Measurements from ENCODE around the gene DNAJC16.
A peak's percentile ranks its signal among the peaks of the same experiment; 100 is the strongest.
"Not testable (repeated sequence)": the region's sequence is repeated elsewhere in the genome, so short reads cannot be mapped to it uniquely, and the experiment has no call there.

Gene DNAJC16

DNA sequence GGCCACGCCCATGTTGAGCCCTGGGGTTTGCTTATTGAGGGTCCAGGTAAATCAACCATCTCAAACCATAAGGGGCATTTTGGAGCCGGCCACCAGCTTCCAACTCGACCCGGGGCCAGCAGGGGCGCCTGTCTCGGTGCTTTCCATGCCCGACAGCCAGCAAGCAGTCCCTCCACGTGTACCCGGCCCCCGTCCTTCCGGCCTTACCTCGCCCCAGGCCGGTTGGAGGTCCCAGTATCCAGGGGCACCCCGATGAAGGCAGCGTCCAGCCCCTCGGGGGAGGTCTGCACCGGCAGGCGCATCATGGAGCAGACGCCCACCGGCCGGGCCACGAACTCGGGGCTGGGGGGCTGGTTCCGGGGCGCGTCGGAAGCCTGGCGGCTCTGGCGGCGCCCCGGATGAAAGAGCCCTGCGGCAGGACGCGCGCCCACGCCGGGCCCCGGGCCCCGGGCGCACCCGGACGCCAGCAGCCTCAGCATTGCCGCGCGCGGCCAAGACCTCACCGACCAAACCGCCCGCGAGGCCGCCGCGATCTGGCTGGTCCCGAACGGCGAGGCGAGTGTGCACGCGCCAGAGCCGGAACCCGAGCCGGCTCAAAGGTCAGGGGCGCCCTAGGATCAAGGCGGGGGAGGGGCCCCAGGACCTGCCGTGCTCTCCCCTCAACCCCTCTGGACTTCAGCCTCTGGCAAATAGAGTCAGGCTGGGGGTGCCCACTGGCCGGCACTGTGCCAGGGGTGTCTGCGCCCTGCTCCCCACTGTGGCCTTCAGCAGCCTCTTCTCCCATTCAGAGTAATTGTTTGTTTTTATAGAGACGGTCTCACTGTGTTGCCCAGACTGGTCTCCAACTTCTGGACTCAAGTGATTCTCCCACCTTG, 58.1 kb downstream of the DNAJC16 start, which contains the start of gene AGMAT:
Gene AGMAT, minus strand, starts transcription at position 563 of the 875 bp plus-strand sequence. Its CDS starts 84 bp downstream, at position 479.
- peak; percentile 17 to 61 (median 32) for DNase-seq

DNA sequence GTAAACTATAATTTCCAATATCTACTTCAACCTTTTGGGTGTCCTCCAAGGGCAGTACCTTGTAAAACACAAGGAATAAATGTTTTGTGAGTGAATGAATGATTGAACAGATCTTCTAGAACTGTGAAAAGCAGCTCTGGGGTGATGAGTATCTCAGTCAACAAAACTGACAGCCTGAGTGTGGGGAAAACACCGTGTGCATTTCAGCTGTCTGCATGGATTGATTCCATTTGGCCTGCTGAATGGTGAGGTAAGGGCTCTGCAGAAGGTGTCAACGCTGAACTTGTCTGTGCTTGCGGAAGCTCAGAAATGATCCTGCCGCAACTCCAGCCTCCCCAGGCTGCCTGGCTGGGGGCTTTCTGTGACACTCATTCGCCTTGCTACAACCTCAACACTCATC, 65.6 kb downstream of the DNAJC16 start:
- no peak for DNase-seq

DNA sequence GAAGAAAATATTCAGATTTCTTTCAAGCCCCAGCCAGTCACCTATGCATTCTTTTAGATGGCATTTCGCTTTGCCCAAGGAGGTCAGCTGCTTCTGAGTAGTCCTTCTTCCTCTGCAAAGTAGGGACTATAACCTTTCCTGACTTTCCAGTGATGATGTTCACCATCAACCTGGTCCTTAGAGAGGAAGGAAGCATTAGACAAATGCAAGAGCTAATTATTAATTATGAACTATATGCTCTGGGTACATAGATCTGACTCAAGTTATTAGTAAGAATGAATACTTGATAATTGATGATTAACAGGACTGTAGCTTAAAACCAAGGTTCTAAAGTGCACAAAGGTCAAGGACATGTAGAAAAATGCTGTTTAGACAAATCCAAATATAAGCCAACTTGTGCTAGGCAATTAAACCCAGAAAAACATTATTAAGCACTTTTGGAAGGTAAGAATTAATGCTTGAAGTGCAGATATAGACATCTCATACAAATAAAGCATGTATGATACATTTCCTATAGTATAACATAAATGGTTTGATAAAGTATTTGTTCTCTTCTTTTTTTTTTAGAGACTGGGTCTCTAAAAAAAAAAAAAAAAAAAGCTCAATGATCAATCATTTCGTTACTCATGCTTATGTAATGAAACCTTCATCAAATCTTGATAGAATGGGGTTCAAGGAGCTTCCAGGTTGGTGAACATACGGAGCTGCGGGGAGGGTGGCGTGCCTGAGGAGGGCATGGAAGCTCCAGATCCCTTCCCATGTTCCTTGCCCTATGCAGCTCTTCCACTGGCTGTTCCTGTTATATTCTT, 69.4 kb downstream of the DNAJC16 start:
- DNase-seq: no peak

DNA sequence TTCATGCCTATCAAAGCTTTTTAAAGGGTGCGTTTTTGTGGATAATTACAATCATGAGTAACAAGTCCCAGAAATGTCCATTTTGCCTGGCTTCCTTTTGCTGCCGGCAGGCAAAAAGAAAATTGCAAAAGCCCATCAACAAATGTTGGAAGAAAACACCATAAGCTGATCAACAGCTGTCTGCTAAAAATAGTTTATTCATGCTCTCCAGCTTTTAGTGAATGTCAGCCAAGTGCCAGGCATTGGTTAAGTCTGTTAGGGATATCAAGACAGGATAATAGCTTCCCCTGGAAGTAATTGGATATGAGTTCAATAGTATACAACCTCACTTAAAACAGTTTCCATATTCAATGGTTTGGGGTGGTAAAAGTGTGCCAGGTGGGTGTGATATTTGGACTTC, 71.8 kb downstream of the DNAJC16 start:
- no peak for DNase-seq

DNA sequence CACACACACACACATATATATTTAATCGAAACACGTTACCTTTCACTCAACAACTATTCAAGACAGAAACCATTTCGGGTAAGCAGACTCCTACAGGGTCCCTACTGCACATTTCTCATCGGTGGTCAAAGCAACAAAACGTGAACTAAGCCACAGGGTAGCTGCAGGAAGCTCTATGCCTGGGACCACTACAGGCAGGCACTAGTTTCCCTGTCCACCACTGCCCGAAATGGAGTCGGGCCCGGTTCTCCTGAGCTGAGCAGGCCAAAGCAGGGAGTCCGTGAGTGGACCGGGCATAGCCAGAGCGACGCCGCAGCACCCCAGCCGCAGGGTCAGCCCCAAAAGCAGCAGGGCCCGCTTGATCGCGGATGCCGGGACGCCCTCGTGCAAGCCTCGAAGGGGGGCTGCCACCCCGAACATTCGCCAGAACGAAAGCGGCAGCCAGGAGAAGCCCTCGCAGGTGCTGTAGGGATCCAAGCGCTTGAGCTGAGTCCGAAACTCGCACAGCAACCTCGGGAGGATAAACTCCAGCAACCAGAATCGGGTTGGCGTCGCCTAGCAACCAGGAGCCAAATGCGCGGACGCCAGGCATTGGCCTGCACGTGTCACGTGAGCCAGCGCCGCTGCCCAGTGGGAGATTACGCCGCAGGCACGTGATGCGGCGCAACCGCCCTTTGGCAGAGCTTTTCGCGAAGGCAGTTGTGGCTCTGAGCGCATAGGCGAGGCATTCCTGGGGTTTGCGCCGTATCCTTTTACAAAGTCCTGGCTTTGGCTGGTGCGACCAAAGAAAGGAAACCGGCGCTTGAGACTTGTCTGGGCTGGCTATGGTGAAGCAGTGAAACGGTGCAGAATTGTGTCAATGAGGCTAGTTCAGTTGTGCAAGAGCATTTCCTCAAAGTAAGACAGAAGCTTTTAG, 76.7 kb downstream of the DNAJC16 start:
- DNase-seq: peak; percentile 65 to 88 (median 74)

DNA sequence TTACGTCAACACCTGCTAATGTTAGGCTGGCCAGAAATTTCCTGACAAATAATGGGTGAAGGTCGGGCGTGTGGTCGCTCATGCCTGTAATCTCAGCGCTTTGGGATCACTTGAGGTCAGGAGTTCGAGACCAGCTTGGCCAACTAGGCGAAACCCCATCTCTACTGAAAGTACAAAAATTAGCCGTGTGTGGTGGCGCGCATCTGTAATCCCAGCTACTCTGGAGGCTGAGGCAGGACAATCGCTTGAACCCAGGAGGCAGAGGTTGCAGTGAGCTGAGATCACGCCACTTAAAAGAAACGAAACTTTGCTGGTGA, 77.3 kb downstream of the DNAJC16 start:
- DNase-seq: not testable (repeated sequence)

DNA sequence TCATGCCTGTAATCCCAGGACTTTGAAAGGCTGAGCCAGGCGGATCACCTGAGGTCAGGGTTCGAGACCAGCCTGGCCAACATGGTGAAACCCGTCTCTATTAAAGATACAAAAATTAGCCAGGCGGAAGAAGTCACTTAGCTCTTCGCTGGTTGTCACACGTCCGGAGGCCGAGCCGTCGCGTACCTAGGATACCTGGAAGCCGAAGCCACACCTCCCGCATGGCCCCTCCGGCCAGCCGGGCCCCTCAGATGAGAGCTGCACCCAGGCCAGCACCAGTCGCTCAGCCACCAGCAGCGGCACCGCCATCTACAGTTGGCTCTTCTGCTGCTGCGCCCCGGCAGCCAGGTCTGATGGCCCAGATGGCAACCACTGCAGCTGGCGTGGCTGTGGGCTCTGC, 77.8 kb downstream of the DNAJC16 start:
- DNase-seq: not testable (repeated sequence)

DNA sequence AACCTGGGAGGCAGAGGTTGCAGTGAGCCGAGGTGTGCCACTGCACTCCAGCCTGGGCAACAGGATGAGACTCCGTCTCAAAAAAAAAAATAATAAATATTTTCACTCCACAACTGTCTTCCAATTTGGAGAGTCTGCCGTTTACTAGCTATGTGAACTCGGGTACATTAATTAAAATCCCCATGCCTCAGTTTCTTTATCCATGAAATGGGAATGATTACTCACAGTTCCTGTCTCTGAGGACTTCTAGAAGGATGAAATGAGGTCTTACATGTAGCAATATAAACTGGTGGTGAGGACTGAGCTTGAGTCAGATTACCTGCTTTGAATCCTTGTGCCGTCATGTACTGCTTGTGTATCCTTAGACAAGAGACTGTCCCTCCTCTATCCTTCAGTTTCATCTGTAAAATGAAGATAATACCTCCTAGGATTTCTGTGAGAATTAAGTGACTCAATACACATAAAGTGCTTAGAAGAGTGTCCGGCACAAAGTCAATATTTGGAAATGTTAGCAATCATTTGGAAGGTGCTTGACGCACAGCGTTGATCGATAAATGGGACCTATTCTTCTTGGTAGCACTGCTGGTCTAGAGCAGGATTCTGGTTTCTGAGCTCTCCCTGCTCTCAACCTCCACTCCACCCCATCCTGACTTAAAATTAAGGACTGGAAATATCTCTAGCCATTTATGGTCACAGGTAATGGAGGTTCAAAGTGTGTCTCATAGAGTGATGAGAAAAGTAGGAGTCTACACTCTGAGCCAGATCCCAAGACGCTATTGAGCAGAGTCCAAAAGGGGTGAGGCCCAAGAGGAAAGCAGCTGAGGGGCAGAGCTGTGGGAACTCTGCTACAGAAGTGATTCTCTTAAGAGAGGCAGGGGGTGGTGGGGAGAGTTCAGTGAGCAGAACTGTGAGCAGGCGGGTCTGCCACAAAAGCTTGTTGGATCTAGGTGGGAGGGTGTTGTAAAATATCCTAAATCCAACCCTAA, 79.0 kb downstream of the DNAJC16 start:
- no peak for DNase-seq

DNA sequence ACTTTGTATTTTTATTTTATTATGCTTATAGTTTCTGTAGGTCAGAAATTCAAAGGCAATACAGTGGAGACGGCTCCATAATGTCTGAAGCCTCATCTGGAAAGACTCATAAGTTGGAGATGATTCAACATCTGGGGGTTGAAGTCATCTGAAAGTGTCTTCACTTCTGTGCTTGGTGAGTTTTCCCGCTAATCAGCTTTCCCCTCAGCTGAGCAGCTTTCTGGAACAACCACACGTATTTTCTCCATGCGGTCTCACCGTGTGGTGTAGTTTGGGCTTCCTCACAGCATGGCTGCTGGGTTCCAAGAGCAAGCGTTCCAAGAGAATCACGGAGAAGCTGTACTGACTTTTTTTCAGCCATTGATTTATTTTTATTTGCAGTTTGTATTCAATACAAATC, 83.0 kb downstream of the DNAJC16 start:
- DNase-seq: no peak

DNA sequence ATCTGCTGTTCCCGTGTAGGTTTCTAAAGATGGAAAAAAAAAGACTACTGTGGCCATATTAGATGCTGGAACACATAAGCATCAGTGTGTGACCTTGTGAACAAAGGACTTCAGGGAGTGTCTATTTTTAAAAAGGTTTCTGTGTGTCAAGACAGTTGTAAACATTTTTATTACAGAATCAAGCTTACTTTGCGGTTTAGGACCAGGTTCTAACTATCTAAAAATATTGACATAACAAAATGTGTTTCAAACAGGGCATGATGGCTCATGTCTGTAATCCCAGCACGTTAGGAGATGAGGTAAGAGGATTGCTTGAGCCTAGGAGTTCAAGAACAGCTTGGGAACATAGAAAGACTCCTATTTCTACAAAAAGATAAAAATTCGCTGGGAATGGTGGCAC, 83.5 kb downstream of the DNAJC16 start:
- no peak for DNase-seq

DNA sequence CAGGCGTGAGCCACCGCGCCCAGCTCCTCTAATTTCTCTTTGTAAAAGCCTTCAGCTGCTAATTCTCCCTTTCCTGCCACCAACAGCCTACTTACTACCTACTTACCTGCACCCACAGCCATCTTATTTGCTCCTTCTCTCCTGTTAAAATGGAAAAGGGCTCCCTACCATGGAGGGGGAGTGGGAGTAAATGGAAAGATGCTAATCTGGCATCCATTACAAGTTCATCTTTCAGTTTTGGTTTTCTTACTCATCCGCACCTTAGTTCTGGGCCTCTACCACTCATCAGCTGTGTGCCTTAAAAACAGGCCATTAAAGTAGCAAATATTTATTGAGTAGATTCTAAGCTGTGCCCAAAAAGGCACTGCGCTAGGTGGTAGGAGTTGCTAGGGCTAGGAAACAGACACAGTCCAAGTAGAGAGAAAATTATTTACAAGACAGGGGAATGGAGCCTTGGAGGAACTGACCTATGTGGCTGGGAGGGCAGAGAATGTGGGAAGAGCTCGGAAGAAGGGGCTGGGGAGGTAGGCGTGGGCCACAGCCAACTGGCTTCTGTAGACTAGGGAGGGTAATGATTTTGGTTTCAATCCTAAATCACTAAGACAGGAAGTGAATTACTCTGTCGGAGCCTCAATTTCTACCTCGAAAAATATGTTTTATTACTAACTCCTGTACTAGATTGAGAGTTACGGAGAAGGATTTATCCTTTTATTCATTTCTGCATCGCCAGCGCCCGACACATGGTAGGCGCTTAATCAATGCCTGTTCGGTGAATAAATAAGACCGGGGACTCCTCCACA, 89.9 kb downstream of the DNAJC16 start:
- DNase-seq: no peak

DNA sequence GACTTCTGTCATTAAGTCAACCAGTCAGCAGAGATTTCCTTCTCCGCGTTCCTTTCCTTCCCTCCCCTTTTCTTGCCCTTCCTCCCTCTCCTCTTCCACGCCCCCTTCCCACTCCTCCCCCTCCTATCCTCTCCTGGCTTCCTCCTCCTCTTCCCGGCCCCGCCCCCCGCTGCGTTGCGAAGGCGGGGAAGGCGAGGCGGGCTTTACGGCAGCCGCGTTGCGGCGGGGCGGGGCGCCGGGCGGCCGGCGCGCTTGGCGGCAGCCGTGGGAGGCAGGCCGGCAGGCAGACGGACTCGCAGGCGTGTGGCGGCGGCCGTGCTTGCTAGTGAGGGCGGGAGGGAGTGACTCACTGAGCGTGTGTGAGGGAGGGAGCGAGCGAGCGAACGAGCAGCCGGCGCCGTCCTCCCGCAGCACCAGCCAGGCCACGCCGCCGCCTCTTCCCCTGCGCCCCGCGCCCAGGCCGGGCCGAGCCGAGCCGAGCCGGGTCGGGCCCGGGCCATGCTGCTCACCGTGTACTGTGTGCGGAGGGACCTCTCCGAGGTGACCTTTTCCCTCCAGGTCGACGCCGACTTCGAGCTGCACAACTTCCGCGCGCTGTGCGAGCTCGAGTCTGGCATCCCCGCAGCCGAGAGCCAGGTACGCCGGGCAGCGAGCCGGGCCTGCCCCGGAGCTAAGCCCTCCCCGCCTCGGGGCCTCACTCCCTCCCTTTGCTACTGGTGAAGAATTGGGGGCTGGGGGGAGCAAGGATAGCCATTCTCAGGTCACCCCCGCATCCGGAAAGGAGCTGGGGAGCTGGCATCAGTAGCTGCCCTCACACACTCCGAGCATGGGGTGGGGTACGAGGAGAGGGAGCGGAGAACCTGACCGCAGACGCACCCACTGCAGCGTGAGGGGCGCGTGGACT, 90.8 kb downstream of the DNAJC16 start, which contains the start of gene DDI2:
Gene DDI2, plus strand, starts transcription at position 286 of the 904 bp plus-strand sequence. Its CDS starts 213 bp downstream, at position 499.
- DNase-seq: peak; percentile 77 to 90 (median 80)

DNA sequence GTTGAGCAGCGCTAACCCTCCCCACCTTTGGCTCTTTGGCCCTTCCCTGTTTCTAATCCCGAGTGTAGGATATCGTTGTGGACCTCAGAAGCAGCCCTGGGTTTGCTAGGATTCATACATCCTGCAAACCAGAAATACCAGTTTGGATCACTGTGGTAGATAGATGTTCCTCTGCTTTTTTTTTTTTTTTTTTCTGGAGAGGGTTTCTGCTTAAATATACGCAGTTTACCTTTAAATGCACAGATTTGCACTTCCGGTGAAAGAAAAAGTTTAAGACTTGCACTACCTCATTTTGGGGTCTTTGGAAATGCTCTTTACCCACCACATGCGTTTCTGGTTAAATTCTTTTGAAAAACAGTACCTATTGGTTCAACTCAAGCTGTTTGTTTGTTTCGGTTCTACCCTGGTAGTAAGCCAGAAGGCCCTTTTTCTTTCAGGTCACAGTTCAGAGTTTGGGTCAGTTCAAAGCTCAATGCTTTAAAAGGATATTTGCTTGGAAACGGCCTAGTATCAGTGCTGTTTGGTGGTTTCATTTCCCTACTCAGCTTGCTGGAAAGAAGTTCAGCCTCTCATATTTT, 91.5 kb downstream of the DNAJC16 start:
- DNase-seq: no peak

DNA sequence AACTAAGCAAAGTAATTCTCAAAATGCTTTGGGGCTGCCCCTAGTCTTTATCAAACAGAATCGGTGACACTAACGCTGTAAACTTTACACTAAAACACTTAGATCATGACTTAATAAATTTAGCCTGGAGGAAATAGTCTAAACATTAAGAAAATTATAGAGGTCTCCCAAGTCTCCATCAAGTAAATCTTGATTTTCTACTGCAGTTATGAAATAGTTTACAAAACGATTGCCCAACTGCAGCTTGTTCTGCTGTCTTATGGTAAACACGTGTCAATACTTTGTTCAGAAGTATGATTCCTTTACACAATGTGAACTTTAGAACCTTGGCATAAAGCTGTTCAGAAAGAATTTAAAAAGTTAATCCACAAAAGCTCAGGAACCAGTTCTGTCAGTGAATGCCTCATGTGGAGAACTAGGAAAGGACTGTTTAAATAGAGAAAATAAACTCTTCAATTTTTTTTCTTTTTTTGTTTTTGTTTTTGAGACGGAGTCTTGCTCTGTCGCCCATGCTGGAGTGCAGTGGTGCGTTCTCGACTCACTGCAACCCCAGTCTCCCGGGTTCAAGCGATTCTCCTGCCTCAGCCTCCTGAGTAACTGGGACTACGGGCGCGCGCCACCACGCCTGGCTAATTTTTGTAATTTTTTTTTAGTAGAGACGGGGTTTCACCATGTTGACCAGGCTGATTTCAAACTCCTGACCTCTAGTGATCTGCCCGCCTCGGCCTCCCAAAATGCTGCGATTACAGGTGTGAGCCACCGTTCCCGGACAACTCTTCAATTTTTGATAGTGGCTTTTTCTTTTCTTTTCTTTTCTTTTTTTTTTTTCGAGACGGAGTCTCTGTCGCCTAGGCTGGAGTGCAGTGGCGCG, 92.2 kb downstream of the DNAJC16 start:
- DNase-seq: no peak

DNA sequence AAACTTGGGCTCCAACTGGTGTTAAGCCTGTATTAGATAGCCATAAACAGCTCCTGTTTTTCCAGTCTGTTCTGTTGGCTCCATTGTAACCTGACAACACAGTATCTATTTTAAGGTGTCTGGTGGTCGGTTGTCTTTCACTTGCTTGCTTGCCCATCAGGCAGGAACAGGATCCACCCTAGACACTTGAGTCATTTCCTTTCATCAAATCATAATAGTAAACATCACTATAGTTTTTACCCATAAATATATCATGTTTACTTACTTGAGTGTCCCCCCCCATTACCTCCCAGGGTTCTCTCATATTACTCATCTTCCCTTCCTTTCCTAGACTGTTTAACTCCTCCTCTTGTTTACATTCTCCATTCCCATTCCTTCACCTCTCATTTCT, 93.5 kb downstream of the DNAJC16 start:
- DNase-seq: no peak

DNA sequence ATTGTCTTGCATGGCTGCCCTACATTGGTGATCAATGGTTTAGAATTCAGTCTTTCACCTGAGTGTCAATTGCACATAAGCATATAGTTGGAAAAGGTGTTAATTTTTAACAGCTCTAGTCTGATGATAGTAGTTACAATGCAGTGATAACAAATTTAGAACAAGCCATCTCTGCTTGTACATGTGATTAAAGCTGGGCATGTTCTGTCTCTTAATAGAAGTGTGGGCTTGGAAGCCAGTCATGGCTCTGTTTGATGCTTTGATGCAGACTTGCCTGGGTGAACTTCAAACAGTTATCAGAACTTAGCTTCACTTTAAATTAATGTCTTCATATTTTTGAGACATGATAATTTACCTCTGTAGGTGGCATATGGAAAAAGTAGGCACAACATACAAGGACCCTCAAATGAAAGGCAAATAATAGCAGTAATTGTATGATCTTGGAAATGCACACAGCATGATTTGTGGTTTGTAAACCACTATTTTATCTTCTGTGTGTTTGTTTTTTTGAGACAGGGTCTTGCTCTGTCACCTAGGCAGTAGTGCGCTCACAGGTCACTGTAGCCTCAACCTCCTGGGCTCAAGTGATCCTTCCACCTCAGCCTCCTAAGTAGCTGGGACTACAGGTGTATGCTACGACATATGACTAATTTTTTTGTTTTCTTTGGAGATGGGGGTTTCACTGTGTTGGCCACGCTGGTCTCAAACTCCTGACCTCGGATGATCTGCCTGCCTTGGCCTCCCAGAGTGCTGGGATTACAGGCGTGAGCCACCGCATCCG, 94.4 kb downstream of the DNAJC16 start:
- no peak for DNase-seq

DNA sequence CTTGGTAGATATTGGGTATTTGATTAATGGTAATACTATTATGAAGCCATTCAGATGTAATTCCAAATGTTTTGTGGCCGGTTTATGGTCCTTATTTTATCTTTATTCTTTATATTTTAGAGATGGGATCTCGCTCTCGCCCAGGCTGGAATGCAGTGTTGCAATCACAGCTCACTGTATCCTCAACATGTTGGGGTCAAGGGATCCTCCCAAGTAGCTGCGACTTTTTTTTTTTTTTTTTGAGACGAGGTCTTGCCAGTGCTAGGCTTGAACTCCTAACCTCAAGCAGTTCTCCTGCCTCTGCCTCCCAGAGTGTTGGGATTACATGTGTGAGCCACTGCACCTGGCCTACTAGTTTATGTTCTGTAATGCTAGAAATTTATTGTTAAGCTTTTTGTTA, 95.3 kb downstream of the DNAJC16 start:
- no peak for DNase-seq

Measured in activated naive CD4-positive, alpha-beta T cell (primary cell).